GM18858 (cell line): ENCODE measurements around the gene EARS2.
"Not testable (repeated sequence)": the region's sequence is repeated elsewhere in the genome, so short reads cannot be mapped to it uniquely, and the experiment has no call there.

Experiments
- ATAC-seq: cut with Tn5 transposase; IDR thresholded peaks from one replicate; pipeline ENCODE4 v1.9.1; 2021; ENCODE audit not compliant: unreplicated experiment

Gene EARS2

DNA sequence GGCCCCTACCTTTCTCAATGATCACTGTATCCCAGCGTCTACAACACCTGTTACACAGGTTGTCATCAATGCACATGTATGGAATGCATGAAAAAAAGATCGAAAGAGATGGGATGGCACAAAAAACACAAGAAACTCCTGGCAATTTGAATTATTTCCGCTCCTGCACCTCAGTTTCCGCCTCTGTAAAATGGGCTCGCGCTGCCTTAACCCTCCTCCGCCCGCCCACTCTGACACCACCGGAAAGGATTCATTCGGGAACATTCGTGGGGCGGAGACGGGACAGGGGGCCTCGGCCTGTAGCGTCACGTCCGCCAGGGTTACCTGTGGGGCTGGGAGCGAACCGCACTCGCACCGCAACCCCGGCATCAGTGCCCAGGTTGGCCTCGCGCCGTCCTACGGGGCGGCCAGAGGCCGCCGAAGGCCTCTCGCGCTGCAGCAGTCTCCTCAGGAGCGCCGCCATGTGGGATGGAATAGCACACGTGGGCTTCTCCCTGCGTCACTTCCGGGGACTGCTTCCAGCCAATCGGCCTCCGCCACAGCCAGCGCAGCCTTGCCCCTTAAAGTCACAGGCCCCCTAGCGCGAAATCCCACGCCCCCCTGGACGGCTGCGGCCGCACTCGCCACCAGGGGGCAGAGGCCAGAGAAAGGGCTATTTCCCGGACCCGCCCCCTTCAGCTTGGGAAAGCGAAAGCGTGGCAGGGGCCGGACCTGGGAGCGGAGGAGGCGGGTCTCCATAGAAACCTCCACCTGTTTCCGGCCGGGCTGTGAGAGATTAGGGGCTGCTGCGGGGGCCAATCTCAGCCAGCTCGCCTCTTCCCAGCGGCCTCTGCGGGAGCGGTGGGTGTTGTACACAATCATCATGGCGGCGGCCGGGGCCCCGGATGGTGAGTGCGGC is at the start of gene EARS2, which contains the start of gene UBFD1:
TSS of gene EARS2 (minus strand) at position 470 of the 898 bp plus-strand sequence. CDS start at position 463, 7 bp downstream.
TSS of gene UBFD1 (plus strand) at position 847 of the 898 bp plus-strand sequence. CDS start at position 863, 16 bp downstream.
- peak; percentile 77 for ATAC-seq

DNA sequence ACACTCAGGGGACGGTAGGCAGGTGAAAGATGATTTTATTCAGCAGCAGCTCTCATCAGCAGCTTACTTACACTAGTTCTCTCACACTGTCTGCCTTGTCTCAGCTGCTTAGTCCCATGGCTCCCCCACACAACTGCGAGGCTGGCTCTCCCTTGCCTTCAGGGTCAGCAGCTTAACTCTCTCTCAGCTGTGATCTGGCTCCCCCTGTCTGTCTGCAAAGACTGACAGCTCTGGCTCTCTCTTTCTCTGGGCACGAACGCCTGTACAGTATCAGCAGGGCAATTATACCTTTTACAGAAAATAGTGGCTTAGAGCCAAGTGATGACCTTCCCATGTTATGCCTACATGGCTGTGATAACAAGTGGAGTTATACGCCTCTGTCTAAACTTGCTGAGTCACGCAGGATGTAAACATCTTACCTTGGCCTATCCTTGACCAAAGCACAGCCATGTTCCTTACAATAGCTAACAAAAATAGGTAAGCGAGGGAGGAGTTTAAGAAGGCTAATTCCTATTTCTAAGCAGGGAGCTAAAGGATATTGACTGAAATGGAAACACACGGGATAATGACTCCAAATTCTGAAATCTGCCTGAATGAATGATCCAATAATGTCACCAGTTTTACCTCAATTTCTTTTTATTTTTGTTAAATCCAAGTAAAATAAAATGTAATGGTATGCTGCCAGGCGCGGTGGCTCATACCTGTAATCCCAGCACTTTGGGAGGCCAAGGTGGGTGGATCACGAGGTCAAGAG is 40.0 kb upstream of the EARS2 start:
- no peak for ATAC-seq

DNA sequence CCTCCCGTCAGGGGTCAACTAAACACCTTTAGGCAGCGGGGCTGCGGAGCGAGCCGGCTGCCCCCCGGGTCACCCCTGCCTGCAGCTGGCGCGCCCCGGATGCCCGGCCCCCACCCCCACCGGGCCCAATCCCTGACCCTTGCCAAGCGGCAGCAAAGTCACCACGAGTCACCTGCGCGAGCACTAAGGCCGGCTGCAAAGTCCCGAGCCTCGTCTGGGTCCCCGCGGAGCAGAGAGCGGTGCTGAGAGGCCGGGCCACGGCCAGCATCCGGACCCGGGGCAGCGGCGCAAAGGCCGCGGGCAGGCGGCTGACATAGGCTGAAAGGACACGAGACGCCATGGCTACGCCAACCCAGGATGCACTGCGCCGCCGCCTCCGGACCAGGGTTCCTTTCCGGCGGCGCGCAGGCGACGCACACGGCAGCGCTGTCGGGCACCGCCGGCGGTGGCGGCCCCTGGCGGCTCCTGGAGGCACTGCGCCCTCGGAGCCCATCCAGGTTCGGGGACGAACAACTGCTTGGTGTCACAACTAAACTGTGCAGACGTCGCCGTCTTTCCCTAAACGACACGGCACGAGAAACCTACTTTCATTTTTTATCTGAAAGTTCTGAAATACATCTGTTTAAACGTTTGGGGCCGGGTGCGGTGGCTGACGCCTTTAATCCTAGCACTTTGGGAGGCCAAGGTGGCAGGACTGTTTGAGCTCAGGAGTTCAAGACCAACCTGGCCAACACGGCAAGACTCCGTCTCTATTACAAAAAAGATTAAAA is 39.0 kb upstream of the EARS2 start, which contains the start of gene NDUFAB1:
TSS of gene NDUFAB1 (minus strand) at position 366 of the 770 bp plus-strand sequence. CDS start at position 340, 26 bp downstream.
- peak; percentile 88 for ATAC-seq

DNA sequence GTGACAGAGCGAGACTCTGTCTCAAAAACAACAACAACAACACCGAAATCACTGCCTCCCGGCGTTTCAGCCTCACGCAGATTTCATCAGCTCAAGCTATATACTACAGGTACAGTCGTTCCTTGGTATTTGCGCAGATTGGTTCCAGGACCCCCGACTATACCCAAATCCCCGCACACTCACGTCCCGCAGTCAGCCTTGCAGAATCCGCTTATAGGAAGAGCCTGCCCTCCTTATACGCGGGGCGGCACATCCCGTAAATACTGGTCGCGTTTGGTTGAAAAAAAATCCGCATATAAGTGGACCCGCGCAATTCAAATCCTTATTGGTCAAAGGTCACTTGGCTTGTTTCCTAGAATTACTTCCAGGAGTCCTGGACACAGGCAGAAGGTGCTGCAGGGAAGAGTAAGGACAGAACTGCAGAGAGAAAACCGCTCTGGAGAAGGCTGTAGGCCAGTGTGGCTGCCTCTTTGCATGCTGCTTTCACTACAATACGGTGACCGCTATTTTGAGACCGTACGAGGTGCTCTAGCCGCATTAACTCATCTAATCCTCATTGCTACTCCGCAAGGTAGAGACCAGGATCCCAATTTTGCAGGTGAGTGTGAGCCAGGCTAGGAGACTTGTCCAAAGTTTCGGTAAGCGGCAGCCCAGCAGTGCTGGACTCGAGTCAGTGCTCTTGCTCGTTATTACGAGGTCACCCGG is 38.2 kb upstream of the EARS2 start:
- ATAC-seq, result no peak

DNA sequence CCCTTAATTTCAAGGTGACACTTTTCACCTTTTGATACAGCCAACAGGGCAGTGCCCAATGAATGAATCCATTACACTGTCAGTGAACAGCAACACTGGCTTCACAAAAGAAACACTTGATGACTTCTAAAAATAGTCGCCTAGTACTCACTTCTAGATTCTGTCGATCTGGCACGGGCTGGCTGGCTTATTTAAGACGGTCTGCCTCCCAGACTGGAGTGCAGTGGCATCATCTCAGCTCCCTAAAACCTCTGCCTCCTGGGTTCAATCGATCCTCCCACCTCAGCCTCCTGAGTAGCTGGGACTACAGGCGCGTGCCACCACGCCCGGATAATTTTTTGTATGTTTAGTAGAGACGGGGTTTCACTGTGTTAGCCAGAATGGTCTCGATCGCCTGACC is 37.0 kb upstream of the EARS2 start:
- ATAC-seq, result no peak

DNA sequence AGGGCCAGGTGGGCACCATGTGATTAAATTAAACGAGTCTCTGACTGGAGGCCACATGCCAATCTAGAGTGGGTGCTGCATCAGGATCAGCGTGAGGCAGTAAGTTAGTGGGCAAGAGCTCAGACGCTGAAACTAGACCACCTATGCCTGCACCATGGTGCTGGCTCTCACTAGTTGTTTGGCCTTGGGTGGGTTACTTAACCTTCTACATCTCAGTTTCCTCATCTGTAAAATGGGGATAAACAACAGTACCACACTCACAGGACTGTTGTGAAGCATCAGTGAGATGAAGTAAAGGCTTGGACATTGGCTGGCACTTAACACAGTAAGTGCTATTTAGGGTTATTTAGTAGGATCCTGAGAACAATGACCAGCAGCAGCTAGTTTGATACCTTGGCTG is 33.0 kb upstream of the EARS2 start:
- ATAC-seq, result no peak

DNA sequence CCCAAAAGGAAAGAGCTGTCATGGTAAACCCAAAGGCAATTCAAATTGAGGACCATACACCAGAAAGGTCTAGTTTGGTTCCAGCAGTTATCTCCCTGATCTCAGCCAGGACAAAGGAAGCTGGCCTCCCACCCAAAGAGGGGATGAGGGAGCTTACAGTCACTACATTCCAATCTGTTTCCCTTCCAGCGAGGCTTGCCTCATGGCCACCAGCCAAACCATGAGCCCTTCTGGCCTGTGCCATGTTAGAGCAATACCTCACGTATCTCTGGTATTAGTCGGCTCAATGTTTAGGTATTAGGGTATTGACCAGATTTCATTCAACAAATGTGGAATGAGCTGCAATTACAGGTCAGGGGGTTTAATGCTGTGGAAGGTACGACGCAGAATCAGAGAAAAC is 30.6 kb upstream of the EARS2 start:
- no peak for ATAC-seq

DNA sequence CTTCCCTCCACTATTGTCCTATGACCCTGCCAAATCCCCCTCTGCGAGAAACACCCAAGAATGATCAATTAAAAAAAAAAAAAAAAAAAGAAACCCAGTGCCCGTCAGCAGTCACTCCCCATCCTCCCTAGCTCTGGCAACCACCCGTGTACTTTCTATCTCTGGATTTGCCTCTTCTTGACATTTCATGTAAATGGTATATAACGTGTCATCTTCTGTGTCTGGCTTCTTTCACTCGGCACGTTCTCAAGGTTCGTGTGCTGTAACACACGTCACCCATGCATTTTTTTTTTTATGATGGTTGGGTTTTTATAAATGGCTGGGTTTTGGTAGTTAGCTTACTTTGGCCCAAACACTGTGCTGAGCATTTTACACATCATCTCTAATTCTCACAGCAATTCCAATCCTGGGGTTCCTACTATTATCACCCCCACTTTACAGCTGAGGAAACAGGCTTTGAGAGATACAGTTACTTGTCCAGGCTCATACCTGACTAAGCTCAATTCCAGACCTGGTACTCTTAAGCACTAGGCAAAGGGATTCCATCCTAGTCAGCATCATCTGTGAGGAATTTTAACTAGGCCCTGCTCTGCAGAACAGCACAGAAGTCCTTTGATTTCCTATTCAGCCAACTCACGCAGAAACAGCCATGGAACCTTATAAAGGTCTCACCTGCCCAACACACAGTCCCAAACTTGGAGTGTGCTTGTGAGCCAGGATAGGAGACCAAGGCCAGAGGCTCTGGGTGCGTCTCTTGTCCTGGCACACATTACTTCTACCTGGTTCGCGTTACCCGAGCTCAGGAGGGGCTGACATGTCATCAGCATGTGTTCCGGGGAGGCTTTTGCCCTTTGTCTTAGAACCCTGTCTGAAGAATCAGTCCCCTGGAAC is 27.3 kb upstream of the EARS2 start:
- no peak for ATAC-seq

DNA sequence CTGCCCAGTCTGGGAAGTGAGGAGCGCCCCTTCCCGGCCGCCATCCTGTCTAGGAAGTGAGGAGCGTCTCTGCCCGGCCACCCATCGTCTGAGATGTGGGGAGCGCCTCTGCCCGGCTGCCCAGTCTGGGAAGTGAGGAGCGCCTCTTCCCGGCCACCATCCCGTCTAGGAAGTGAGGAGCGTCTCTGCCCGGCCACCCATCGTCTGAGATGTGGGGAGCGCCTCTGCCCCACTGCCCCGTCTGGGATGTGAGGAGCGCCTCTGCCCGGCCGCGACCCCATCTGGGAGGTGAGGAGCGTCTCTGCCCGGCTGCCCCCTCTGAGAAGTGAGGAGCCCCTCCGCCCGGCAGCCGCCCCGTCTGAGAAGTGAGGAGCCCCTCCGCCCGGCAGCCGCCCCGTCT is 26.1 kb upstream of the EARS2 start:
- not testable (repeated sequence) for ATAC-seq

DNA sequence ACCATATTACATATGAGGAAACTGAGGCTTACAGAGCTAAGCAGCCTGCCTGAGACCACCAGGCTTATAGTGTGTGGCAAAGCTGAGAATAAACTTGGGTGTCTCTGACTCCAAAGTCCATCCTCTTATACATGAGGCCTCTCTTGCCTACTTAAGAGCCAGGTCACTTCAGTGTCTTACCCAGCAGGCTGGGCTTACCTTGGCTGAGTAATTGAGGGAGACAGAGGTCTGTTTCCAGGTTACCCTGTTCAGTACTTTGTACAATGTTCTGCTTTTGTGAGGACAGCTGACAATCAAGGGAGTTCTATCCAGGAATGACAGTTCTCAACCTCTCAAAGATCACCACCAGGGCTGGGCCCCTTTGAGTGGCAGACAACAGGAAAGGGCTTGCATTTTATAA is 24.6 kb upstream of the EARS2 start:
- ATAC-seq, result no peak

DNA sequence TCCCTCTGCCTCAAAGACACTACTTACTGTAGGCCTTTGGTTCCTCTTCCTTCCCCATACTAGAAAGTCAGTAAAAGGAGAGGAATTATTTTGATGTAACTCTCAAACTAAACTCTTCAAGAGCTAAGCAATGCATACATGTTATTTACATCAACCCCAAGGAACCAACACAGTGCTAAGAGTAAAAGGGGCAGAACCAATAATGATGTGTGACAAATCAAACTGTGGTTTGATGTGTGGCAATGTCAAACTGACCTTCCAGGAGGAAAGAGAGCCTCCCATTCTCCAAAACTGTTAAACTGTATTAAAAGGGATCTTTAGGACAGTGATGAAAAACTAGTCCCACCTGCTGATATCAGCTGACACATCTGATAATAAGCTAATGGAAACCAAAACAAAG is 23.2 kb upstream of the EARS2 start:
- no peak for ATAC-seq

DNA sequence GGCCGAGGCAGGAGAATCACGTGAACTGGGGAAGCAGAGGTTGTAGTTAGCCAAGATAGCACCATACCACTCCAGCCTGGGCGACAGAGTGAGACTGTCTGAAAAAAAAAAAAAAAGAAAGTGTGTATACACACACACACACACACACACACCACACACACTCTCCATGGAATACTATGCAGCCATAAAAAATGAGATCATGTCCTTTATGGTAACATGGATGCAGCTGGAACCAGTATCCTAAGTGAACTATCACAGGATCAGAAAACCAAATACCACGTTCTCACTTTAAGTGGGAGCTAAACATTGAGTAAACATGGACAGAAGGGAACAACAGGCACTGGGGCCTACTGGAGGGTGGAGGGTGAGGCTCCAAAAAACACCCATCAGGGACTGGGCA is 22.2 kb upstream of the EARS2 start:
- no peak for ATAC-seq

DNA sequence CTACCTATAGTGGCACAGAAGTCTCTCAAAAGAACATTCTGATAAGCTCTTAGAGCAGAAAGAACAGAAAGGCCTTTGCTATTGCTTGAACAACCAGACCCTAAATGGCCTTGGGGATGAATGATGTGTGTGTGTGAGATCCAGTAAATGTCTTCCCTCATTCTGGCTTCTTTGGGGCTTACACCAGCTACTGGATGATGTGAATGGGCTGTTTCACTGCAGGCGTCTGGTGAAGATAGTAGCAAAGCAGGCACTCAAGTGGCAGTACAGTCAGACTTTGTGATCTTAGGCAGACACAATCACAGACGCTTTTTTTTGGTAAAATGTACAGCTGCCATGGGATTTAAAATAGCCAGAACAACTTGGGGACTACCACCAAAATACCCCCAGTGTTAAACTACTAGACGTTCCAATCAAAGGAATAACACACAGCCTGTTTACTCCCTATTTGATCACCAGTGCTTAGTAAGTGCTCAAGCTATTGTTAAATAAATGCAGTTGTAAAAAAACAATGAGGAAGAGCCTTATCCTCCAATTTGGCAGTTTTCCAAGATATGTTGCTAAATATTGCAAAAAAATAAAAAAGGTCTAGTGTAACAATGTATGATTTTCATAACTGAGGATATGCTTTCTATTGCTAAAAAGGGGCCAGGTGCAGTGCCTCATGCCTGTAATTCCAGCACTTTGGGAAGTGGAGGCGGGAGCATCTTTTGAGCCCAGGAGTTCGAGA is 21.1 kb upstream of the EARS2 start:
- ATAC-seq, result no peak

DNA sequence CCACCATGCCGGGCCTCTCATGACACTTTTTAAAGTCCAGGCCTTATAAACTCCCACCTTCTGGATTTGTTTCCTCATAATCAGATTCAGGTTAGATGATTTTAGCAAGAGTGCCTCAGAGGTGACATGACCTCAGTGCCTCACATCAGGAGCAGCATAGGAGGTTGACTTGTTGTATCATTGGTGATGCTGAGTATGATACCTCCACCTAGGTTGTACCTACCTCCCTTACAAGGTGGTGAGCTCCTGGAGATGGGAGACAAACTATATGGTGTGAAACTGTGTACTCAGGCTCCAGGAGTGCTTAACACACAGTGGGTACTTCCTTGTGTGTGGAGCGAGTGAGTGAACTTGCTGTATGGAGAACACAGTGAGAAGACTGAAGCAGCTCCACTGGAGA is 20.3 kb upstream of the EARS2 start:
- ATAC-seq, result no peak

DNA sequence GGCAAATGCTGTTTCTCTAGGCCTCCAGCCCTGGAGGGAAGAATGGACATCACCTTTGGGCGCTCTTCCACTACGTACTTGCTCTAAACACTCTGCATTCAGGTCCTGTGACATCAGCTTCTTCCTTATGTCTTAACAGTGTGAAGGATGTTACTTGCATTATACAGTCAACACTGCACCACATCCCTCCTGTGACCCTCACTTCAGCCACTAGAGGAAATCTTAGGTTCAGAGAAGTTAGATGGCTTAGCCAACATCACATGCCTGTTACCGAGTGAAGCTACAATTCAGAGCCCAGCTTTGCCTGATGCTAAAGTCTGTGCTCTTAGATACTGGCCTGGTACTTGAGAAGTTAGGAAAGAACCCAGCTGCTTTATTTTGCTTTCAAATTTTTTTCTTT is 18.7 kb upstream of the EARS2 start:
- no peak for ATAC-seq

DNA sequence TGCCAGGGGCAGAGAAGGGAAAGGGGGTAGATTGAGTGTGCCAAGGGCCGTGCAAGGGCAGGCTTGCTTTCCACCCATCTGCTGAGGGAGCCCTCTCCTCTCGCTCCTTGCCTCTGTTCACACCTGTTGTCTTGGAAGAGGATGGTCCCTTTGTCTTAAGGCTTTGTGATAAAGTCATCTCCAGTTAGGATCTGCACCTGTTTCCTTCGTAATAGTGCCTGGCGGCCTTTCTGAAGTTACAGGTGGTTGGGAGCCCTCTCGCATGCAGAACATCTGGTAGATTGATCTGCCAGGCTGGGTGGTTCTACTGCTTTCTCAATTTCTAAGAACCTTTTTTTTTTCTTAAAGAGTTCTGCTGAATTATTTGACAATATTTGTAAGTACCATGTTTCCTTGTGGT is 16.7 kb upstream of the EARS2 start:
- no peak for ATAC-seq

DNA sequence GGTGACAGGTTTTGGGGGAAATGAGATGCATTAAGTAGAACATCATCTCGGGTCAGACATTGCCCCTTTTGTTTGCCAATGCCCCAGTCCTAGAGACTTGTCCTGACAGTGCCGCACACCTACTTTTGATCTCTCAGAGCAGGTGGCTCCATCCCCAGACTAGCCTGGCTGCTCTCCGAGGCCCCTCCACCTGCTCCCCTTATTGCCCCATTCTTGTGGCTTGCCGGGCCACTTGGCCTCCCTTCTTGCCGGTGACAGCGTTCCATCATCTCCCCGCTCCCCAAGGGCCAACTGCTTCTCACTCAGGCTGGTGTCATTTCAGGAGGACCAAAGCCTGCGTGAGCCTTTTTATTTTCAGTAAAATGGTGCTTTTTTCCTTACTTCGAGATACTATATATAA is 15.2 kb upstream of the EARS2 start:
- no peak for ATAC-seq

DNA sequence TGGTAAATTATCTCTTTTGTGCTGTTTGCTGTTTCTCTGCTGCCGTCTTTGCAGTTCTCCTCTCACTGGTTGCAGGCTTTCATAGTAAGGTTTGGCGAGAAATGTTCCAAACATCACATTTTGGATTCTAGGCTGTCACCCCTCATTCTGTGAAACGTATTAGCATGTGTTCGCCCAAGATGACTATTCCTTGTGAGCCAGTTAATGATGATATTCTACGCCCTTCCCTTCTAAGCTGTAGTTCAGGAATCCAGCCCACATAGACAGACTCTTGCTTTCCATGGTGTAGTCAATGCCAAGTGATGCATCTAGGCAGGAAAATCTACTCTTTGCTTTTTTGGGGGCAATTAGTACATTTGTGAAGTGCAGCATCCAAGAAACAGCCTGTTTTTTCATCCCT is 14.7 kb upstream of the EARS2 start:
- ATAC-seq, result no peak
